IMR-90 (cell line): ENCODE data around the gene MAPK8IP1. TPM values are rescaled to one million over a fixed set of nuclear protein-coding genes. Genes with fewer than 3 reads are reported as not detected.
A peak's percentile ranks its signal among the peaks of the same experiment; 100 is the strongest.

Experiments
- ATAC-seq: fragments of 200-7000 bp; cut with Tn5 transposase; 2 replicates; pipeline ENCODE4 v1.9.1; 2020; ENCODE audit warnings: low read depth, mild to moderate bottlenecking, moderate library complexity
- BruUV-seq: library from RNA; stranded (reverse); fragments of 400-500 nt; replicated peaks from 2 replicates; lab custom pipeline; 2021; lab: Mats Ljungman, UMichigan
- CTCF ChIA-PET: fragments of 300-600 bp; formaldehyde crosslinking; extraction: SDS; loops from one replicate; lab custom pipeline; 2021; ENCODE audit warnings: antibody characterized with exemption; lab: Yijun Ruan, JAX
- POLR2A ChIA-PET: fragments of 300-600 bp; sonication (Branson Sonifier 250); formaldehyde crosslinking; loops from one replicate; lab custom pipeline; 2022; ENCODE audit warnings: antibody characterized with exemption; ENCODE audit not compliant: unreplicated experiment; lab: Charles Lee
- DNase-seq: peaks from one replicate; pipeline ENCODE4 v3.0.0; 2013
- H2AFZ ChIP-seq: replicated peaks from 2 replicates; pipeline ENCODE3; 2013; ENCODE audit warnings: low read length, mild to moderate bottlenecking; ENCODE audit not compliant: poor library complexity
- H2AK5ac ChIP-seq: 2 replicates; pipeline ENCODE4 v1.6.1; 2013; ENCODE audit warnings: low read depth, low read length, inconsistent platforms
- H2AK9ac ChIP-seq: replicated peaks from 2 replicates; pipeline ENCODE3; 2013; ENCODE audit warnings: mild to moderate bottlenecking, low read depth, low read length, moderate library complexity; ENCODE audit not compliant: poor library complexity
- H2BK120ac ChIP-seq: 2 replicates; pipeline ENCODE4 v1.6.1; 2013; ENCODE audit warnings: low read depth, low read length, inconsistent platforms
- H2BK15ac ChIP-seq: 3 replicates; pipeline ENCODE4 v1.6.1; 2013; ENCODE audit warnings: low read depth, low read length, inconsistent platforms
- H2BK20ac ChIP-seq: 2 replicates; pipeline ENCODE4 v1.6.1; 2013; ENCODE audit warnings: low read depth, mild to moderate bottlenecking, inconsistent platforms, low read length, moderate library complexity
- H2BK5ac ChIP-seq: 2 replicates; pipeline ENCODE4 v1.6.1; 2013; ENCODE audit warnings: mild to moderate bottlenecking, low read depth, low read length, inconsistent platforms; ENCODE audit not compliant: poor library complexity, severe bottlenecking
- H3K14ac ChIP-seq: replicated peaks from 2 replicates; pipeline ENCODE4 v1.6.1; 2013; ENCODE audit warnings: low read depth, low read length, inconsistent platforms
- H3K18ac ChIP-seq: 2 replicates; pipeline ENCODE4 v1.6.1; 2013; ENCODE audit warnings: low read depth, low read length, control low read depth
- H3K23ac ChIP-seq: 2 replicates; pipeline ENCODE4 v1.6.1; 2013; ENCODE audit warnings: low read depth, low read length, inconsistent platforms
- H3K27ac ChIP-seq: 2 replicates; pipeline ENCODE4 v1.5.1; 2013; ENCODE audit warnings: mild to moderate bottlenecking, control low read depth, low read length; ENCODE audit not compliant: insufficient read depth
- H3K27me3 ChIP-seq: 2 replicates; pipeline ENCODE4 v1.6.1; 2013; ENCODE audit warnings: low read length; ENCODE audit not compliant: control insufficient read depth, insufficient read depth
- H3K36me3 ChIP-seq: 2 replicates; pipeline ENCODE4 v1.6.1; 2013; ENCODE audit warnings: low read length, mixed read lengths; ENCODE audit not compliant: control insufficient read depth, insufficient read depth
- H3K4ac ChIP-seq: 2 replicates; pipeline ENCODE4 v1.6.1; 2013; ENCODE audit warnings: low read depth, low read length, inconsistent platforms
- H3K4me1 ChIP-seq: 2 replicates; pipeline ENCODE4 v1.6.1; 2013; ENCODE audit warnings: low read length, mixed read lengths; ENCODE audit not compliant: control insufficient read depth, insufficient read depth
- H3K4me2 ChIP-seq: 2 replicates; pipeline ENCODE4 v1.6.1; 2013; ENCODE audit warnings: low read depth, mild to moderate bottlenecking, control low read depth, low read length, moderate library complexity
- H3K4me3 ChIP-seq: 2 replicates; pipeline ENCODE4 v1.5.1; 2013; ENCODE audit warnings: low read depth, mild to moderate bottlenecking, control low read depth, low read length, moderate library complexity; ENCODE audit not compliant: insufficient read depth
- H3K56ac ChIP-seq: 2 replicates; pipeline ENCODE4 v1.6.1; 2013; ENCODE audit warnings: low read length, inconsistent platforms; ENCODE audit not compliant: insufficient read depth; ENCODE audit errors: extremely low read depth
- H3K79me1 ChIP-seq, 2 experiments: 2 replicates each; pipeline ENCODE4 v1.6.1; 2013; ENCODE audit warnings: low read length in 2 of 2, inconsistent platforms in 1 of 2, low read depth in 1 of 2
- H3K9ac ChIP-seq: 2 replicates; pipeline ENCODE4 v1.6.1; 2013; ENCODE audit warnings: low read depth, low read length, control low read depth
- H3K9me1 ChIP-seq: 2 replicates; pipeline ENCODE4 v1.6.1; 2013; ENCODE audit warnings: low read length, inconsistent platforms; ENCODE audit not compliant: insufficient read depth
- H3K9me3 ChIP-seq: 2 replicates; pipeline ENCODE4 v1.6.1; 2013; ENCODE audit warnings: low read length; ENCODE audit not compliant: control insufficient read depth, insufficient read depth
- H4K20me1 ChIP-seq: 2 replicates; pipeline ENCODE4 v1.6.1; 2013; ENCODE audit warnings: low read length, inconsistent platforms; ENCODE audit not compliant: insufficient read depth
- H4K5ac ChIP-seq: 2 replicates; pipeline ENCODE4 v1.6.1; 2013; ENCODE audit warnings: mild to moderate bottlenecking, low read depth, low read length, control low read depth
- H4K8ac ChIP-seq, 2 experiments: 2 replicates each; pipeline ENCODE4 v1.6.1; 2013; ENCODE audit warnings: low read depth in 2 of 2, low read length in 2 of 2, control low read depth in 1 of 2, inconsistent platforms in 1 of 2
- H4K91ac ChIP-seq: 2 replicates; pipeline ENCODE4 v1.6.1; 2013; ENCODE audit warnings: low read depth, low read length, inconsistent platforms; ENCODE audit not compliant: insufficient read depth
- BHLHE40 ChIP-seq: fragments of 150-350 bp; IDR thresholded peaks from 2 replicates; pipeline ENCODE4 v1.6.1; 2016; ENCODE audit warnings: mild to moderate bottlenecking, low read depth, low read length
- CEBPB ChIP-seq: IDR thresholded peaks from 2 replicates; pipeline ENCODE4 v1.6.1; 2012; ENCODE audit warnings: low read depth, low read length, improper control_type of control experiment
- CHD1 ChIP-seq: IDR thresholded peaks from 2 replicates; pipeline ENCODE4 v1.6.1; 2012; ENCODE audit warnings: low read depth, low read length, improper control_type of control experiment
- CTCF ChIP-seq: conservative IDR thresholded peaks from 2 replicates; pipeline ENCODE4 v1.5.1; 2012; ENCODE audit warnings: mild to moderate bottlenecking, low read depth, low read length, improper control_type of control experiment
- FOS ChIP-seq: fragments of 150-350 bp; IDR thresholded peaks from 2 replicates; pipeline ENCODE4 v1.6.1; 2016; ENCODE audit warnings: low read depth, low read length
- MAFK ChIP-seq: IDR thresholded peaks from 2 replicates; pipeline ENCODE4 v1.6.1; 2012; ENCODE audit warnings: low read depth, low read length, improper control_type of control experiment
- MAZ ChIP-seq: IDR thresholded peaks from 2 replicates; pipeline ENCODE4 v1.6.1; 2012; ENCODE audit warnings: low read depth, mild to moderate bottlenecking, low read length, improper control_type of control experiment, moderate library complexity, borderline replicate concordance
- MXI1 ChIP-seq: IDR thresholded peaks from 2 replicates; pipeline ENCODE4 v1.6.1; 2012; ENCODE audit warnings: low read depth, mild to moderate bottlenecking, low read length, moderate library complexity, borderline replicate concordance
- POLR2A ChIP-seq: IDR thresholded peaks from 2 replicates; pipeline ENCODE4 v1.6.1; 2012; ENCODE audit warnings: mild to moderate bottlenecking, low read depth, low read length
- RAD21 ChIP-seq: IDR thresholded peaks from 2 replicates; pipeline ENCODE4 v1.6.1; 2012; ENCODE audit warnings: low read length, improper control_type of control experiment
- SMC3 ChIP-seq: fragments of 150-350 bp; IDR thresholded peaks from 2 replicates; pipeline ENCODE4 v1.6.1; 2016; ENCODE audit warnings: low read depth, mild to moderate bottlenecking, antibody characterized with exemption, low read length, moderate library complexity
- USF2 ChIP-seq: fragments of 150-350 bp; IDR thresholded peaks from 2 replicates; pipeline ENCODE4 v1.6.1; 2017; ENCODE audit warnings: mild to moderate bottlenecking, antibody characterized with exemption, low read length, low read depth
- WGBS, 2 experiments: methylation state at CpG; one replicate each; pipeline versions ENCODE4 v1.1.5 to v1.1.7; 2013; ENCODE audit warnings: missing lambda C conversion rate in 2 of 2; ENCODE audit not compliant: insufficient read length in 1 of 2; ENCODE audit errors: extremely low coverage in 2 of 2; 5-methylcytosine and 5-hydroxymethylcytosine counted together
- dilution Hi-C: fragments of 300-500 bp; cut with HindIII; formaldehyde crosslinking; loops from one replicate; pipeline ENCODE4 v1.14.3; 2018; ENCODE audit warnings: low sequenced_read_pairs; ENCODE audit not compliant: unreplicated experiment
- in situ Hi-C: fragments of 300-500 bp; cut with MboI; formaldehyde crosslinking; loops from 3 replicates; pipeline ENCODE4 v1.14.3; 2019; ENCODE audit warnings: low sequenced_read_pairs, inconsistent platforms, mixed read lengths
- intact Hi-C: fragments of 100-400 bp; cut with micrococcal nuclease; formaldehyde crosslinking; loops from 2 replicates; pipeline ENCODE4 v1.10.0; 2022
- polyA plus RNA-seq, 3 experiments: library from polyadenylated mRNA; depleted of rRNA; stranded (reverse); fragments of >200 nt; gene quantifications; 2 replicates each; pipeline ENCODE4 v1.2.3, GENCODE V29; 2012; ENCODE audit warnings: low replicate concordance in 1 of 3
- total RNA-seq: library from RNA; depleted of rRNA; stranded (reverse); fragments of >200 nt; gene quantifications from 2 replicates; pipeline ENCODE4 v1.2.3, GENCODE V29; 2012

Gene MAPK8IP1
- total and polyA plus RNA-seq, 2 of the 4 experiments (the other 2 are of a cell fraction): 6.5 to 9.6 TPM

GRCh38 chr11:45899448-45900174, 14.2 kb downstream of the MAPK8IP1 start:
- H2AK9ac ChIP-seq: peak overlapping the region; percentile 93
- peak overlapping the region; percentile 64; the same call in 1 of the 2 replicates for H3K9ac ChIP-seq
- CTCF ChIA-PET: interaction anchor here (1.3 kb wide), 1 partner anchor 27 kb away, joined by 3 read pairs; no protein-coding TSS in a partner anchor
- peaks cover 0 to 4% of the 10 kb centered on the region in 2 experiments; a peak in 1 of 4 replicates for H3K79me1 ChIP-seq
- peak overlapping the region; percentile 72 for H3K4ac ChIP-seq
- peak overlapping the region; percentile 87 for H2BK5ac ChIP-seq
- no peaks in the 10 kb centered on the region; the same call in 1 of the 2 replicates for H3K9me1 ChIP-seq
- H2BK20ac ChIP-seq: no peak overlapping the region; the same call in 1 of the 2 replicates
- dilution Hi-C loops (no loop called here), in situ Hi-C loops (no loop called here), intact Hi-C loops (no loop called here)
- H3K23ac ChIP-seq: peak overlapping the region; percentile 84
- peaks cover 7% of the 10 kb centered on the region; the same call in 1 of the 2 replicates for H3K4me1 ChIP-seq
- H3K14ac ChIP-seq: no peak overlapping the region; the same call in 1 of the 2 replicates
- H3K4me3 ChIP-seq: peak overlapping the region; percentile 49
- H4K91ac ChIP-seq: peak overlapping the region; percentile 61; the same call in 1 of the 2 replicates
- 0% methylated on average over 30 of the region's 62 CpGs; no CpG with 5 or more reads in 1 of the 2 experiments for WGBS, 2 experiments
- peak; percentile 90 for DNase-seq
- H2AK5ac ChIP-seq: peak overlapping the region; percentile 50; the same call in 1 of the 2 replicates
- POLR2A ChIA-PET: no interaction called here
- H2BK15ac ChIP-seq: peak overlapping the region; percentile 85; the same call in 1 of the 3 replicates
- no peaks in the 10 kb centered on the region for H3K9me3 ChIP-seq
- TF ChIP-seq FOS (peak; percentile 23; the same call in 1 of the 2 replicates), MAZ (peak; percentile 49; the same call in 1 of the 2 replicates), USF2 (0 out of 2 replicates have a peak, but pooled peaks have one; percentile 5), CHD1 (peak; percentile 95; the same call in 1 of the 2 replicates), SMC3 (no peak), RAD21 (0 out of 2 replicates have a peak, but pooled peaks have one; percentile 2), BHLHE40 (peak; percentile 96), MXI1 (no peak), CTCF (no peak), POLR2A (no peak), MAFK (no peak), CEBPB (peak; percentile 27; the same call in 1 of the 2 replicates)
- peak overlapping the region in 1 of 2 experiments; percentile 79; a peak in 1 of 4 replicates for H4K8ac ChIP-seq
- H3K56ac ChIP-seq: peak overlapping the region; percentile 30; the same call in 1 of the 2 replicates
- no peak overlapping the region for H4K5ac ChIP-seq
- peak overlapping the region; percentile 96 for H2AFZ ChIP-seq
- no peak overlapping the region; the same call in 1 of the 2 replicates for H3K18ac ChIP-seq
- H3K4me2 ChIP-seq: peak overlapping the region; percentile 49
- no TSS peak for BruUV-seq
- H2BK120ac ChIP-seq: peak overlapping the region; percentile 96
- peak; percentile 90 for ATAC-seq
- H4K20me1 ChIP-seq: peaks cover 19% of the 10 kb centered on the region
- peaks cover 13% of the 10 kb centered on the region for H3K36me3 ChIP-seq
- peak overlapping the region; percentile 89 for H3K27ac ChIP-seq
- H3K27me3 ChIP-seq: peaks cover 24% of the 10 kb centered on the region
